Gastroesophageal sphincter (tissue), 4 donors: ENCODE results near the gene SKIDA1. TPM values are rescaled to one million over a fixed set of nuclear protein-coding genes. Genes with fewer than 3 reads are reported as not detected.

Experiments
- ATAC-seq: fragments of 150-250 bp; one replicate; pipeline ENCODE4 v1.9.1; 2016; ENCODE audit warnings: mild to moderate bottlenecking, moderate library complexity
- H3K27ac ChIP-seq, 4 donors: fragments of 200-600 bp; sonication (generic) in 3 of 4; 1 replicate in 3 of 4; 2 replicates in 1 of 4; pipeline ENCODE4 v1.5.1; 2016 to 2019
- H3K27me3 ChIP-seq: fragments of 200-600 bp; sonication (generic); one replicate; pipeline ENCODE4 v1.5.1; 2019
- H3K36me3 ChIP-seq, 2 donors: fragments of 200-600 bp; sonication (generic); one replicate each; pipeline ENCODE4 v1.5.1; 2019; ENCODE audit warnings: control low read depth in 1 of 2
- H3K4me1 ChIP-seq, 3 donors: fragments of 200-600 bp; sonication (generic); 1 replicate in 2 of 3; 2 replicates in 1 of 3; pipeline ENCODE4 v1.5.1; 2016 to 2019; ENCODE audit warnings: control low read depth in 2 of 3
- H3K4me3 ChIP-seq, 2 donors: fragments of 200-600 bp; sonication (generic); one replicate each; pipeline ENCODE4 v1.5.1; 2019; ENCODE audit warnings: mild to moderate bottlenecking in 1 of 2, moderate library complexity in 1 of 2
- H3K9me3 ChIP-seq, 3 donors: fragments of 200-600 bp; sonication (generic); one replicate each; pipeline ENCODE4 v1.5.1; 2017 to 2019; ENCODE audit warnings: control low read depth in 2 of 3
- EP300 ChIP-seq: sonication (generic); formaldehyde crosslinking; IDR thresholded peaks from one replicate; pipeline ENCODE4 v1.6.1; 2017; ENCODE audit warnings: antibody characterized with exemption, mild to moderate bottlenecking
- POLR2A ChIP-seq, 2 donors: fragments of 450-650 bp; IDR thresholded peaks; one replicate each; pipeline ENCODE4 v1.6.1; 2017; ENCODE audit warnings: antibody characterized with exemption in 2 of 2, mild to moderate bottlenecking in 2 of 2, moderate library complexity in 1 of 2
- POLR2AphosphoS5 ChIP-seq: sonication (generic); formaldehyde crosslinking; IDR thresholded peaks from one replicate; pipeline ENCODE4 v1.6.1; 2017; ENCODE audit warnings: antibody characterized with exemption
- WGBS, 2 donors: methylation state at CpG; one replicate each; pipeline ENCODE4 v1.1.5; 2018; ENCODE audit warnings: low coverage in 1 of 2; 5-methylcytosine and 5-hydroxymethylcytosine counted together
- total RNA-seq, 4 donors: library from RNA; depleted of rRNA; stranded (reverse); fragments of >200 nt; gene quantifications; one replicate each; pipeline ENCODE4 v1.1.0, GENCODE V29; 2016
- TF ChIP-seq, protein P1 (sequence below), 4 experiments: fragments of 200-600 bp in 2 of 4; fragments of 450-650 bp in 2 of 4; sonication (generic) in 1 of 4; IDR thresholded peaks; one replicate each; pipeline ENCODE4 v1.5.1; 2017 to 2019; ENCODE audit warnings: antibody characterized with exemption in 4 of 4, mild to moderate bottlenecking in 2 of 4, moderate library complexity in 2 of 4

The SKIDA1 gene
- total RNA-seq, 4 donors from 2014 or later, result 0.74 to 6.5 (median 2.1) TPM

DNA sequence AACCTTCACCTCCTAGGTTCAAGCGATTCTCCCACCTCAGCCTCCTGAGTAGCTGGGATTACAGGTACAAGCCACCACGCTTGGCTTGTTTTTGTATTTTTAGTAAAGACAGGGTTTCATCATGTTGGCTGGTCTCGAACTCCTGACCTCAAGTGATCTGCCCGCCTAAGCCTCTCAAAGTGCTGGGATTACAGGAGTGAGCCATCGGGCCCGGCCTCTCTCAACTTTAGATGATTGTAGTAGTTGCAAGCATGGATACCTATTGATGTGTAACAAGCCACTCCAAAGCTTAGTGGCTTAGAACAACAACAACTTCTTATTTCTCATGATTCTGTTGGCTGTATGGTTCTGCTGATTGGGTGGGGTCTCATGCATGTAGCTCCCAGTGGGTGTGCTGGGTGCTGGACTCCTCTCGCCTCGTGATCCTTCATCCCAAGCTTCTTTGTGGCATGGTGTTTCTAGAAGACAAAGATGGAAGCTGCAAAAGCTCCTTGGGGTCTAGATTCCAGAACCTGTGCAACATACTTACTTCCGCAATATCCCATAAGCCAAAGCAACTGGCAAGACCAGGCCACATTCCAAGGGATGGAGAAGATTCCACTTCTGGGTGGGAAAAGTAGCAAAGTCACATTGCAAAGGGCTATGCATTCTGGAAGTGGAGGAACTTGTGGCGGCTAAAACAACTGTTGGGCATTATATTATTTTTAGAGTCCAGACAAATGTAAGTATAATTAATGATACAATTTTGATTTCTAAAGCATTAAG, 37.9 kb downstream of the SKIDA1 start:
- Histone ChIP-seq H3K27ac (no peak overlapping the region), H3K27me3 (no peaks in the 10 kb centered on the region), H3K4me1 (no peaks in the 10 kb centered on the region), H3K9me3 (no peaks in the 10 kb centered on the region), H3K4me3 (no peak overlapping the region), H3K36me3 (no peaks in the 10 kb centered on the region)
- TF ChIP-seq EP300 (no peak), POLR2A (IDR thresholded peaks at IDR 0.05) (no peak), POLR2AphosphoS5 (no peak)
- TF ChIP-seq, protein P1, sequence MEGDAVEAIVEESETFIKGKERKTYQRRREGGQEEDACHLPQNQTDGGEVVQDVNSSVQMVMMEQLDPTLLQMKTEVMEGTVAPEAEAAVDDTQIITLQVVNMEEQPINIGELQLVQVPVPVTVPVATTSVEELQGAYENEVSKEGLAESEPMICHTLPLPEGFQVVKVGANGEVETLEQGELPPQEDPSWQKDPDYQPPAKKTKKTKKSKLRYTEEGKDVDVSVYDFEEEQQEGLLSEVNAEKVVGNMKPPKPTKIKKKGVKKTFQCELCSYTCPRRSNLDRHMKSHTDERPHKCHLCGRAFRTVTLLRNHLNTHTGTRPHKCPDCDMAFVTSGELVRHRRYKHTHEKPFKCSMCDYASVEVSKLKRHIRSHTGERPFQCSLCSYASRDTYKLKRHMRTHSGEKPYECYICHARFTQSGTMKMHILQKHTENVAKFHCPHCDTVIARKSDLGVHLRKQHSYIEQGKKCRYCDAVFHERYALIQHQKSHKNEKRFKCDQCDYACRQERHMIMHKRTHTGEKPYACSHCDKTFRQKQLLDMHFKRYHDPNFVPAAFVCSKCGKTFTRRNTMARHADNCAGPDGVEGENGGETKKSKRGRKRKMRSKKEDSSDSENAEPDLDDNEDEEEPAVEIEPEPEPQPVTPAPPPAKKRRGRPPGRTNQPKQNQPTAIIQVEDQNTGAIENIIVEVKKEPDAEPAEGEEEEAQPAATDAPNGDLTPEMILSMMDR (IDR thresholded peaks at IDR 0.05), result no peak
- WGBS, 2 donors, result 95 to 96% methylated on average over 3 to 7 of the region's 10 CpGs
- ATAC-seq, result no peak

DNA sequence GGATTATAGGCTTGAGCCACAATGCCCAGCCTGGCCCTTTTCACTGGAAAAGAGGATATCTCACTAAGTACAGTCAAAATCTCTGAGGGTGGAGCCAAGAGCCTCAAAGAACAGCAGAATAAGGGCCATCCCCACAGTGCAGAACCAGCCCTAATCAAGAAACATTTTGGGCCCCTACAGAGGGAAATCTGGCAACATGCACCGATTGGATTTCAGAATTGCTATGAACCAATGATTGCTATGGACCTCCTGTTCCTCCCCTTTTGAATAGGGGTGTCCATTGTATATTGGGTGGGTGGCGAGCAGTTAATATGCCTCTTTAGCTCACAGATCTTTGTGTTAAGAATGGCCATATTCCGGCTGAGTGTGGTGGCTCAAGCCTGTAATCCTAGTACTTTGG, 42.7 kb downstream of the SKIDA1 start:
- 92 to 93% methylated on average over 2 to 3 of the region's 3 CpGs for WGBS, 2 donors
- Histone ChIP-seq H3K36me3 (no peaks in the 10 kb centered on the region), H3K4me1 (no peaks in the 10 kb centered on the region), H3K9me3 (peaks cover 0 to 8% (median 0%) of the 10 kb centered on the region in 3 donors), H3K27ac (no peak overlapping the region), H3K4me3 (no peak overlapping the region), H3K27me3 (no peaks in the 10 kb centered on the region)
- TF ChIP-seq EP300, result no peak
- TF ChIP-seq POLR2AphosphoS5, result no peak
- TF ChIP-seq, protein P1 (IDR thresholded peaks at IDR 0.05), result no peak
- TF ChIP-seq POLR2A (IDR thresholded peaks at IDR 0.05), result no peak
- ATAC-seq, result no peak

DNA sequence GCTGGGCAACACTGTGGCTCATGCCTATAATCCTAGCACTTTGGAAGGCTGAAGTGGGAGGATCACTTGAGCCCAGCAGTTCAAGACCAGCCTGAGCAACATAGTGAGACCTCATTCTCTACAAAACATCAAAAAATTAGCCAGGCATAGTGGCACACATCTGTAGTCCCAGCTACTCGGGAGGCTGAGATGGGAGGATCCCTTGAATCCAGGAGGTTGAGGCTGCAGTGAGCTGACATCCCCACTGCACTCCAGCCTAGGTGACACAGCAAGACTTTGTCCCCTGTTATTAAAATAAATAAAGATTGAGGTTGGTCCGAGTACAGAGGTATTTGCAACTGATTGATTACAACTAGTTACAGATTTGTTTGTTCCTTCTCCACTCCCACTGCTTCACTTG, 44.1 kb downstream of the SKIDA1 start:
- H3K4me3 ChIP-seq, result no peak overlapping the region
- H3K36me3 ChIP-seq, result no peaks in the 10 kb centered on the region
- no peaks in the 10 kb centered on the region for H3K4me1 ChIP-seq
- H3K27ac ChIP-seq, result no peak overlapping the region
- peaks cover 0 to 8% (median 0%) of the 10 kb centered on the region in 3 donors for H3K9me3 ChIP-seq
- H3K27me3 ChIP-seq, result no peaks in the 10 kb centered on the region
- 69 to 71% methylated on average over 1 to 2 of the region's 2 CpGs for WGBS, 2 donors
- TF ChIP-seq, protein P1 (IDR thresholded peaks at IDR 0.05), result no peak
- no peak for TF ChIP-seq EP300
- TF ChIP-seq POLR2AphosphoS5, result no peak
- TF ChIP-seq POLR2A (IDR thresholded peaks at IDR 0.05), result no peak
- ATAC-seq, result no peak

DNA sequence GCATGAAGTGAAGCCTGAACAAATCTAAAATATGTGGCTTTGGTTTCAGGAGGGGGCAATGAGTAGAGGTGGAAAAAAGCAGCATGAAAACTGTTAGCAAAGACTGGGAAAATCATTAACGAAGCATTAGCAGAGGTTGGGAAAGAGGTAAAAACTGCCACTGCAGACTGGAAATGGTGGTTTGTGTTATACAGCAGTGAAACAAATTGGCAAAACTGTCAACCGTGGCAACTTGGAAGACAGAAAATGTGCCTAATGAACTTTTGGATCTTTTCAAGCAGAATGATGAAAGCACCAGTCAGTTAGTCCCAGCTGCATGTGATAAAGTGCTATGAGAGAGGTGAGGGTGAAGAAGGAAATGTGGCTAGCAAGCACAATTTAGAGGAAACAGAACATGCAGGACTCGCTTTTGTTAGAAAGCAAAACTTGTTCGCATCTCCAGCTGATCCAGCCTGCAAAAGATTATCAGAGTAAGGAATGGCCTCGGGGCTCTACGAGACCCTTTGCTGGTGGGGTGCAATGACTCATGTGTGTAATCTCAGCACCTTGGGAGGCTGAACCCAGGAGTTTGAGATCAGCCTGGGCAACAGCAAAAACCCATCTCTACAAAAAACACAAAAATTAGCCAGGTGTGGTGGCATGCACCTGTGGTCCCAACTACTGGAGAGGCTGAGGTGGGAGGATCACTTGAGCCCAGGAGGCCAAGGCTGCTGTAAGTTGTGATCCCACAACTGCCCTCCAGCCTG, 45.7 kb downstream of the SKIDA1 start:
- no peak overlapping the region for H3K27ac ChIP-seq
- no peak overlapping the region for H3K4me3 ChIP-seq
- no peak for ATAC-seq
- no peak for TF ChIP-seq EP300
- no peak for TF ChIP-seq POLR2AphosphoS5
- TF ChIP-seq POLR2A (IDR thresholded peaks at IDR 0.05), result no peak
- TF ChIP-seq, protein P1 (IDR thresholded peaks at IDR 0.05), result no peak
- no peaks in the 10 kb centered on the region for H3K27me3 ChIP-seq
- peaks cover 0 to 8% (median 0%) of the 10 kb centered on the region in 3 donors for H3K9me3 ChIP-seq
- WGBS, 2 donors, result 45 to 48% methylated on average over 3 to 6 of the region's 6 CpGs
- no peaks in the 10 kb centered on the region for H3K4me1 ChIP-seq
- H3K36me3 ChIP-seq, result no peaks in the 10 kb centered on the region
